Suprapubic skin (tissue), 3 donors: ENCODE results near the gene CRB1.

ENCODE experiments used
- POLR2A ChIP-seq, 2 donors: fragments of 450-650 bp; IDR thresholded peaks; one replicate each; pipeline ENCODE4 v1.6.1; 2017; ENCODE audit warnings: antibody characterized with exemption in 2 of 2, mild to moderate bottlenecking in 2 of 2, moderate library complexity in 2 of 2
- TF ChIP-seq, protein P1 (sequence below), 2 donors: fragments of 200-600 bp in 1 of 2; fragments of 450-650 bp in 1 of 2; sonication (generic) in 1 of 2; IDR thresholded peaks; one replicate each; pipeline ENCODE4 v1.5.1; 2016 to 2019; ENCODE audit warnings: antibody characterized with exemption in 2 of 2, mild to moderate bottlenecking in 1 of 2, moderate library complexity in 1 of 2

DNA sequence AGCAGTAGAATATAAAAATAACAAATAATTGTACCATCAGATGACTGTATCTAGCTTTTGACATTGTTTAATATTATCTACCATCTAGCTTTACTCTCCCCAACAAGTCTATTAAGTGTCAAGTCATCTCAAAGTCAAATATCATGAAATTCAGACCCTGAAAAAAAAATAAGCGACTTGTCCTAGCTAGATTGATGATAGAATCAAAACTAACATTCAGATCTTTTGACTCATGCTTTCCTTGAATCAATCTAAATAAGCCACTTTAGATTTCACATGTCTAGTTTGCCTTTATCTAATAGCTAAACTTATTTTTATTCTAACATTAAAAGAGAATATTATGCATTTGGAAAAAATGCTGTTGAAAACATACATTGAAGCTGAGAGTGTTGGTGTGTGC, 35.4 kb downstream of the CRB1 start:
- TF ChIP-seq, protein P1, sequence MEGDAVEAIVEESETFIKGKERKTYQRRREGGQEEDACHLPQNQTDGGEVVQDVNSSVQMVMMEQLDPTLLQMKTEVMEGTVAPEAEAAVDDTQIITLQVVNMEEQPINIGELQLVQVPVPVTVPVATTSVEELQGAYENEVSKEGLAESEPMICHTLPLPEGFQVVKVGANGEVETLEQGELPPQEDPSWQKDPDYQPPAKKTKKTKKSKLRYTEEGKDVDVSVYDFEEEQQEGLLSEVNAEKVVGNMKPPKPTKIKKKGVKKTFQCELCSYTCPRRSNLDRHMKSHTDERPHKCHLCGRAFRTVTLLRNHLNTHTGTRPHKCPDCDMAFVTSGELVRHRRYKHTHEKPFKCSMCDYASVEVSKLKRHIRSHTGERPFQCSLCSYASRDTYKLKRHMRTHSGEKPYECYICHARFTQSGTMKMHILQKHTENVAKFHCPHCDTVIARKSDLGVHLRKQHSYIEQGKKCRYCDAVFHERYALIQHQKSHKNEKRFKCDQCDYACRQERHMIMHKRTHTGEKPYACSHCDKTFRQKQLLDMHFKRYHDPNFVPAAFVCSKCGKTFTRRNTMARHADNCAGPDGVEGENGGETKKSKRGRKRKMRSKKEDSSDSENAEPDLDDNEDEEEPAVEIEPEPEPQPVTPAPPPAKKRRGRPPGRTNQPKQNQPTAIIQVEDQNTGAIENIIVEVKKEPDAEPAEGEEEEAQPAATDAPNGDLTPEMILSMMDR (IDR thresholded peaks at IDR 0.05): no peak
- TF ChIP-seq POLR2A (IDR thresholded peaks at IDR 0.05): no peak
